ENCODE results near the gene PLEKHN1. TPM values are rescaled to one million over a fixed set of nuclear protein-coding genes. Genes with fewer than 3 reads are reported as not detected.

The PLEKHN1 gene
- total RNA-seq, 8 experiments from 2014 or later: 0.15 to 0.31 (median 0.24) TPM; not detected in 5

DNA sequence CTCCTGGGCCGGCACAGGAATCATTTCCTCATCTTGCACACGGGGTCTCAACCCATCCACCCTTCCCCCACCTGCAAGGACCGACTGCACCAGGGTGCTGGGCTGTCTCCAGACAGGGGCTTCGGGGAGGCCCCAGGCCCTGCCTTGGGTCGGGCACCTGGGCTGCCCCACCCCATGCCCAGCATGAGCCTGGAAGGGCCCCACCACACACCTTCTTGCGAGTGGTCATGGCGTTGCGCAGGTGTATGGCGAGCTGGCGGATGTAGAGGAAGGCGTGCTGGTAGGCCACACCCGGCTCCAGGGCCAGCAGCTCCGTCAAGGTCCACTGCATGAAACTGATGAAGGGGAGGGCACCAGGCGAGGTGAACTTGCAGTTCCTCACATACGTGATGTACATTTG is 14.1 kb upstream of the PLEKHN1 start:
- ATAC-seq (replicated peaks in 6 of 8): no peak
- in situ Hi-C loops (cut with MboI; ENCODE audit: low pct_unique_long_range_greater_than_20kb in 2 of 9, low sequenced_read_pairs in 9 of 9, unreplicated experiment in 9 of 9): no loop called here
- Histone ChIP-seq H3K4me3 (no peak overlapping the region), H3K27ac (no peak overlapping the region), H3K4me1 (replicated peaks in 1 of 2) (no peaks in the 10 kb centered on the region)
- WGBS, 10 experiments: 60 to 98% (median 86%) methylated on average over 1 to 8 of the region's 15 CpGs; no CpG with 5 or more reads in 6 of the 10 experiments

DNA sequence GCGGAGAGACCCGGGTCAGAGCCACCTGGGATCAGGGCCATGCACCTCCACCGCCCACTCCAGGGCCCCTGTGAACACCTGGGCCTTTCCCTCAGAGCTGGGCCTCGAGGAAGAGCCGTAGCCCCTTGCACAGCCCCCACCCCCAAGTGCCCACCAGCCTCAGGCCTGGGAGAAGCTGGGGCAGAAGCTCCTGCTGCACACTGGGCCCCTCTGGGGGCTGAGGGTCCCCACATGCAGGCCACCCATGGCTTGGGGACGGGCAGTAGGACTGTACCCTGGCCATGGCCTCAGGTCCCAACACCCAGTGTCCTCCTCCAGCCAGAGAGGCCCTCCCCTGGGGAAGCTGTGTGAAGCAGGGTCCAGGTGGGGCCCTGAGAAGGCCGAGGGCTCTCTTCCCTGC is 13.7 kb upstream of the PLEKHN1 start:
- peak in 1 of 8 experiments; percentile 4 for ATAC-seq (replicated peaks in 6 of 8)
- WGBS, 10 experiments: 80 to 100% methylated on average over 1 of the region's 7 CpGs; no CpG with 5 or more reads in 8 of the 10 experiments
- in situ Hi-C loops (cut with MboI; ENCODE audit: low pct_unique_long_range_greater_than_20kb in 2 of 9, low sequenced_read_pairs in 9 of 9, unreplicated experiment in 9 of 9): no loop called here
- Histone ChIP-seq H3K4me3 (no peak overlapping the region), H3K27ac (no peak overlapping the region), H3K4me1 (replicated peaks in 1 of 2) (peaks cover 0 to 1% of the 10 kb centered on the region in 2 donors)

DNA sequence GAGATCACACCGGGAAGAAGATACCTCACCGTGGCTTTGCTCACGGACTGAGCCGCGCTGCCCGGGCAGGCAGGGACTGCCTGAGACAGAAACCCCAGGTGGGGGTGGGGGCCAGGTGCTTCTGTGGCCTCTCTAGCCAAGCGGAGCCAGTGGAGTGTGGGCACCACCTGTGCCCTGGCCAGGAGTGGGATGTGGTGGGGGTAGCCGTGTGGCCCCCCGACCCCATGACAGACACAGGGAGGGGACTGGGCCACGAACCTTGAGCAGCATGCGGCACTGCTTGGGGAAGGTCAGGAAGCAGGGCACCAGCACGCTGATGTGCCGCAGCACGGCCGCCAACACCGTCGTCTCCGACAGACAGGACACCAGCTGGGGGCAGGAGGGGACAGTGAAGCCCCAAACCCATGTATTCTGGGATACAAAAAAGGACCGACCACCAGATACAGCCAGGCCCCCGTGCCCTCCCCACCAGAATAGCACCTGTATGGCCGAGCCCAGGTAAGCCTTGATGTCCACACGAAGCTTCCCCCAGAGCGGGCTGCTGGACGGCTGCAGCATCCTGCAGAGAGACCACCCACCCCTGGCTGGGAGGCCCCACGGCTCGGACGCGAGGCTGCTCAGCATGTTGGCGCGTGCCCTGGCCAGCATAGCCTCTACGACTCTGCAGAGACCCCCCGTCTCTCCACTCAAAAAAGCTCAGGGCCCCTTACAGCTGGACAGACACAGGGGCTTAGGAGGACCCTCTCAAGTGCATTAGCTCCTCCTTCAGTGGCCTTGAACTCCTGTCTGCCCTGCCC is 12.6 kb upstream of the PLEKHN1 start:
- no peak overlapping the region for H3K4me3 ChIP-seq
- WGBS, 10 experiments: 86 to 100% (median 94%) methylated on average over 2 to 22 of the region's 32 CpGs; no CpG with 5 or more reads in 4 of the 10 experiments
- in situ Hi-C loops (cut with MboI; ENCODE audit: low pct_unique_long_range_greater_than_20kb in 2 of 9, low sequenced_read_pairs in 9 of 9, unreplicated experiment in 9 of 9): no loop called here
- ATAC-seq (replicated peaks in 6 of 8): peak in 2 of 8 experiments; percentile 2 to 6
- H3K4me1 ChIP-seq (replicated peaks in 1 of 2): peaks cover 8 to 9% of the 10 kb centered on the region in 2 donors
- H3K27ac ChIP-seq: no peak overlapping the region

GRCh38 chr1:954927-955326 is 11.4 kb upstream of the PLEKHN1 start:
- no peak overlapping the region for H3K27ac ChIP-seq
- no peak for ATAC-seq (replicated peaks in 6 of 8)
- H3K4me1 ChIP-seq (replicated peaks in 1 of 2): peaks cover 8 to 9% of the 10 kb centered on the region in 2 donors
- H3K4me3 ChIP-seq: no peak overlapping the region
- in situ Hi-C loops (cut with MboI; ENCODE audit: low pct_unique_long_range_greater_than_20kb in 2 of 9, low sequenced_read_pairs in 9 of 9, unreplicated experiment in 9 of 9): no loop called here
- WGBS, 10 experiments: 89 to 100% (median 93%) methylated on average over 1 to 13 of the region's 13 CpGs; no CpG with 5 or more reads in 4 of the 10 experiments

- no peak for ATAC-seq (replicated peaks in 6 of 8)
- no peak overlapping the region for H3K27ac ChIP-seq
- H3K4me3 ChIP-seq: no peak overlapping the region
- in situ Hi-C loops (cut with MboI; ENCODE audit: low pct_unique_long_range_greater_than_20kb in 2 of 9, low sequenced_read_pairs in 9 of 9, unreplicated experiment in 9 of 9): no loop called here
- peaks cover 8 to 9% of the 10 kb centered on the region in 2 donors for H3K4me1 ChIP-seq (replicated peaks in 1 of 2)
- WGBS, 10 experiments: 67 to 100% (median 89%) methylated on average over 1 to 3 of the region's 6 CpGs; no CpG with 5 or more reads in 5 of the 10 experiments
Observed at GRCh38 chr1:955474-955873, 10.8 kb upstream of the PLEKHN1 start.

DNA sequence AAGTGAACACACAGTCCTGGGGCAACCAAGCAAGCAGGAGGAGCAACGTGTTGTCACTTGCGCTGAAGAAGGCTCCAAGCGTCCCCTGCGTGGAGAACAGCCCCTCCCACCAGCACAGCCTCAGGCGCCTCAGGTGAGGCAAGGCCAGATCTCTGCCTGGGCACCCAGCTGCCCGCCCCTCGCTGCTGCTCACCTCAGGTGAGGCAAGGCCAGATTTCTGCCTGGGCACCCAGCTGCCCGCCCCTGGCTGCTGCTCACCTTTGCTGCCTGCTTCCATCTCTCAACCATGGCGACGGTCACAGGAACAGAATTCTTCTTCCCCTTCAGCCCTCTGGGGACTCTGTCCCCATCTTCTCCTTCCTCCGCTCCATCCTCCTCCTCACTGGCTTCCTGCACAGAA is 9.6 kb upstream of the PLEKHN1 start:
- Histone ChIP-seq H3K4me3 (no peak overlapping the region), H3K4me1 (replicated peaks in 1 of 2) (peaks cover 12 to 13% of the 10 kb centered on the region in 2 donors), H3K27ac (no peak overlapping the region)
- in situ Hi-C loops (cut with MboI; ENCODE audit: low pct_unique_long_range_greater_than_20kb in 2 of 9, low sequenced_read_pairs in 9 of 9, unreplicated experiment in 9 of 9): no loop called here
- WGBS, 10 experiments: 92 to 100% (median 96%) methylated on average over 1 to 7 of the region's 11 CpGs; no CpG with 5 or more reads in 3 of the 10 experiments
- no peak for ATAC-seq (replicated peaks in 6 of 8)

DNA sequence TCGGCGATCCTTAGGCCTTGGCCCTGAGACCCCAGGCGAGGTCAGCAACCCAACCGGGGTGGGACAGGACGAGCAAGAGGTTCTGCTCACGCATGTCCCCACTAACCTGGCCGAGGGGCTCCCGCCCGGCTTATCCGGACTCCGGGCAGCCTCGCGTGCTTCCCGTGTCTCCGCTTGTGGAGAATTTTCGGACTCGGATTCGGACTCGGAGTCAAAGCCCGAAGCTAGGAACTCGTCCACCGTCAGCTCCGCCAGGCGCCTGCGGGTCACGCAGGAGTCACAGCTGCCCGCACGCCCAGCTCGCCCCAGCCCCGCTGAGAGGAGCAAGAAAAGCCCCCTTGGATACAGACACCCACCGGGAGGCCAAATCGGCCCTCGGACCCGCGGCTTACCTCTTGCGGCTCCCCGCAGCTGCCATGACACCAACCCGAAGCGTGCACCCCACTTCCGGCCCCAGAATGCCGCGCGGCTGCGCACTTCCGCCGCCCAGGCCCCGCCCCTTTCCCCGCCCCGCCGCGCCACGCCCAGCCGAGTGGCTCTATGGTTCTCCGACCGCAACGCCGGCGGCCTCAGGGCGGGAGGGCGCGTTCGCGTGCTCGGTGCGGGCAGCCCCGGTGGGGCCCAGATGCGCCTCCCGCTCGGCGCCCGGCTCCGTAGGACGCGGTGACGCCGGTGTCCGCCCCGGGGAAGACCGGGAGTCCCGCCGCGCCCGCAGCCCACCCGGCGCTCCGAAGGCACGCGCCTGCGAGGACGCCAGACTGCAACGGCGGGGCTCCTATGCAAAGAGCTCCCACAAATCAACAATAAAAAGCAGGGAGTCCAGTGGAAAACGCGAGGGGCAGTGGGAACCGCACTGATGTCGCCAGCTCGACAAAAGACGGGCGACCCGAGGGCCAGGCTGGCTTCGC is 7.2 kb upstream of the PLEKHN1 start, which contains the start of gene NOC2L:
Gene NOC2L (minus strand): TSS at position 434 of the 908 bp plus-strand sequence. CDS start 16 bp downstream, at position 418.
- H3K4me1 ChIP-seq (replicated peaks in 1 of 2): peaks cover 12 to 13% of the 10 kb centered on the region in 2 donors
- WGBS, 10 experiments: 0 to 4% (median 1%) methylated on average over 2 to 34 of the region's 101 CpGs; no CpG with 5 or more reads in 6 of the 10 experiments
- in situ Hi-C loops (cut with MboI; ENCODE audit: low pct_unique_long_range_greater_than_20kb in 2 of 9, low sequenced_read_pairs in 9 of 9, unreplicated experiment in 9 of 9): no loop called here
- peak within 1 kb of the TSS; percentile 6 to 76 for H3K27ac ChIP-seq
- peak within 1 kb of the TSS; percentile 68 to 100 (median 94) for H3K4me3 ChIP-seq
- peak; percentile 72 to 82 (median 76) for ATAC-seq (replicated peaks in 6 of 8)

DNA sequence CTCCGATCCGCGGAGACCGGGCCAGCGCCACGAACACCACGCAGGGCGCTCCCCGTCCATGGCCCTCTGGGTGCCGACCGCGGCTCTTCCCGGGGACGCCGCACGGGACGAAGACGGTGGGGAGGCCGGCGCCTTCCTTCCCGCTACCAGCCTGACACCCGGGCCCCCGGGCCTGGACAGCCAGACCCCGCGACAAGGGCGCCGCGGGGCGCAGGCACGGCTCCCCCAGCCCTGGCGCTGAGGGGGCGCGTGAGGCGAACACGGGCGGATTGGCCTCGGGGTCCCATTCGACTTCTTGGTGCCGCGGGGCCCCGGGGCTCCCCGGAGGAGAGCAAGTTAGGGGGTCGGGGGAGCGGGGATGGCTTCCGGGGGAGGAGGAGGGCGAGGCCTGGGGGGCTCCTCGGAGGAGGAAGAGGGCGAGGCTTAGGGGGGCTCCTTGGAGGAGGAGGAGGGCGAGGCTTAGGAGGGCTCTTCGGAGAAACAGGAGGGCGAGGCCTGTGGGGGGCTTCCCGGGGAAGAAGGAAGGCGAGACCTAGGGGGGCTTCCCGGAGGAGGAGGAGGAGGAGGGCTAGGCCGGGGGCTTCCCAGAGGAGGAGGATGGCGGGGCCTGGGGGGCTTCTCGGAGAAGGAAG is 6.4 kb upstream of the PLEKHN1 start:
- 67% methylated on average over 3 of the region's 57 CpGs; no CpG with 5 or more reads in 9 of the 10 experiments for WGBS, 10 experiments
- peak in 2 of 8 experiments; percentile 0 to 11 for ATAC-seq (replicated peaks in 6 of 8)
- H3K4me3 ChIP-seq: peak overlapping the region; percentile 62 to 100 (median 97)
- no peak overlapping the region for H3K27ac ChIP-seq
- peaks cover 12 to 13% of the 10 kb centered on the region in 2 donors for H3K4me1 ChIP-seq (replicated peaks in 1 of 2)
- in situ Hi-C loops (cut with MboI; ENCODE audit: low pct_unique_long_range_greater_than_20kb in 2 of 9, low sequenced_read_pairs in 9 of 9, unreplicated experiment in 9 of 9): no loop called here

GRCh38 chr1:960363-961131 is 5.7 kb upstream of the PLEKHN1 start, which contains the start of gene KLHL17:
Gene KLHL17 (plus strand): TSS chr1:960584. CDS start chr1:960694, 110 bp downstream.
- H3K4me3 ChIP-seq: peak within 1 kb of the TSS; percentile 62 to 100 (median 97)
- WGBS, 10 experiments: 0% methylated on average over 9 of the region's 109 CpGs; no CpG with 5 or more reads in 9 of the 10 experiments
- H3K4me1 ChIP-seq (replicated peaks in 1 of 2): peaks cover 12 to 13% of the 10 kb centered on the region in 2 donors
- H3K27ac ChIP-seq: peak within 1 kb of the TSS in 1 of 2 donors; percentile 9
- in situ Hi-C loops (cut with MboI; ENCODE audit: low pct_unique_long_range_greater_than_20kb in 2 of 9, low sequenced_read_pairs in 9 of 9, unreplicated experiment in 9 of 9): no loop called here
- peak; percentile 54 to 82 (median 66) for ATAC-seq (replicated peaks in 6 of 8)

DNA sequence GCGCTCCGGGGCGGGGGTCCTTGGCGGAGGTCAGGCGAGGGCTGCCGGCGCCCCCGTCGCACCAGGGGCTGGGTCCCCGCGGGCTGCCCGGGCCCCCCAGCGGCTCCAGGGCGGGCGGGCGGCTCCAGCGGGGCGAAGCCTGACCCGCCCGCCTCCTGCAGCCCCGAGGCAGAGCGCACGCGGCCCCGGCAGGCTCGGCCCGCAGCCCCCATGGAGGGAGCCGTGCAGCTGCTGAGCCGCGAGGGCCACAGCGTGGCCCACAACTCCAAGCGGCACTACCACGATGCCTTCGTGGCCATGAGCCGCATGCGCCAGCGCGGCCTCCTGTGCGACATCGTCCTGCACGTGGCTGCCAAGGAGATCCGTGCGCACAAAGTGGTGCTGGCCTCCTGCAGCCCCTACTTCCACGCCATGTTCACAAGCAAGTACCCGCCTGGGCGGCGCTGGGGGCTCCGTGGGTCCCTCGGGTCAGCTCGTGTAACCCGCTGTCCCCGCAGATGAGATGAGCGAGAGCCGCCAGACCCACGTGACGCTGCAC is 5.1 kb upstream of the PLEKHN1 start:
- 18 to 100% (median 45%) methylated on average over 2 to 10 of the region's 56 CpGs; no CpG with 5 or more reads in 6 of the 10 experiments for WGBS, 10 experiments
- H3K4me3 ChIP-seq: peak overlapping the region; percentile 62 to 100 (median 97)
- H3K27ac ChIP-seq: no peak overlapping the region
- in situ Hi-C loops (cut with MboI; ENCODE audit: low pct_unique_long_range_greater_than_20kb in 2 of 9, low sequenced_read_pairs in 9 of 9, unreplicated experiment in 9 of 9): no loop called here
- peaks cover 12 to 13% of the 10 kb centered on the region in 2 donors for H3K4me1 ChIP-seq (replicated peaks in 1 of 2)
- peak in 7 of 8 experiments; percentile 3 to 14 (median 6) for ATAC-seq (replicated peaks in 6 of 8)

- in situ Hi-C loops (cut with MboI; ENCODE audit: low pct_unique_long_range_greater_than_20kb in 2 of 9, low sequenced_read_pairs in 9 of 9, unreplicated experiment in 9 of 9): no loop called here
- H3K27ac ChIP-seq: no peak overlapping the region
- peaks cover 18 to 26% of the 10 kb centered on the region in 2 donors for H3K4me1 ChIP-seq (replicated peaks in 1 of 2)
- H3K4me3 ChIP-seq: no peak overlapping the region
- ATAC-seq (replicated peaks in 6 of 8): no peak
- WGBS, 10 experiments: 83 to 94% (median 89%) methylated on average over 4 to 17 of the region's 57 CpGs; no CpG with 5 or more reads in 6 of the 10 experiments
Observed at GRCh38 chr1:962381-963300, 3.6 kb upstream of the PLEKHN1 start.

All from motor neuron (in vitro differentiated cells).